Activated naive CD4-positive, alpha-beta T cell treated with anti-CD3 and anti-CD28 coated beads for 36 hours (primary cell): ENCODE results near the gene TKFC. TPM values are rescaled to one million over a fixed set of nuclear protein-coding genes. Genes with fewer than 3 reads are reported as not detected.

Experiments
- CTCF ChIA-PET: fragments of 350-600 bp; sonication (Branson Sonifier 250); formaldehyde crosslinking; loops from one replicate; lab custom pipeline; 2021; ENCODE audit warnings: antibody characterized with exemption; lab: Charles Lee
- DNase-seq: peaks from one replicate; pipeline ENCODE4 v3.0.0-alpha.2; 2020
- H3K27ac Mint-ChIP-seq: one replicate; pipeline ENCODE4 v1.8.0; 2021; ENCODE audit warnings: mild to moderate bottlenecking, mixed read lengths
- H3K27me3 Mint-ChIP-seq: one replicate; pipeline ENCODE4 v1.8.0; 2021; ENCODE audit warnings: low read depth, mixed read lengths
- H3K36me3 Mint-ChIP-seq: one replicate; pipeline ENCODE4 v1.8.0; 2021; ENCODE audit warnings: low read depth, mixed read lengths
- H3K4me1 Mint-ChIP-seq: one replicate; pipeline ENCODE4 v1.8.0; 2021; ENCODE audit warnings: low read depth, mixed read lengths
- H3K4me3 Mint-ChIP-seq: one replicate; pipeline ENCODE4 v1.8.0; 2021; ENCODE audit warnings: mild to moderate bottlenecking, moderate library complexity, mixed read lengths
- H3K9me3 Mint-ChIP-seq: one replicate; pipeline ENCODE4 v1.8.0; 2021; ENCODE audit warnings: mixed read lengths
- intact Hi-C: fragments of 100-400 bp; cut with micrococcal nuclease; formaldehyde crosslinking; loops from one replicate; pipeline ENCODE4 v1.15.1; 2023
- total RNA-seq, 2 experiments: library from RNA; stranded (reverse); gene quantifications; one replicate each; pipeline ENCODE4 v1.2.3, GENCODE V29; 2021

TKFC gene
- total RNA-seq, 2 experiments from 2014 or later: 146 to 154 TPM

- H3K4me3 Mint-ChIP-seq: no peak overlapping the region
- H3K9me3 Mint-ChIP-seq: no peaks in the 10 kb centered on the region
- H3K27me3 Mint-ChIP-seq: peaks cover 5% of the 10 kb centered on the region
- H3K4me1 Mint-ChIP-seq: peaks cover 31% of the 10 kb centered on the region
- peak overlapping the region; percentile 67 for H3K27ac Mint-ChIP-seq
- peaks cover 36% of the 10 kb centered on the region for H3K36me3 Mint-ChIP-seq
- intact Hi-C loops: no loop called here
- DNase-seq: no peak
- CTCF ChIA-PET: interaction anchor here (0.8 to 1.4 kb wide), 2 partner anchors 39 to 46 kb away, joined by 4 to 7 read pairs; no protein-coding TSS in a partner anchor
Observed at GRCh38 chr11:61297746-61298145, 35.3 kb upstream of the TKFC start.

GRCh38 chr11:61298663-61299244 lies 34.3 kb upstream of the TKFC start:
- no peak overlapping the region for H3K27ac Mint-ChIP-seq
- intact Hi-C loops: no loop called here

GRCh38 chr11:61302550-61302949 lies 30.5 kb upstream of the TKFC start:
- Mint-ChIP-seq H3K9me3 (no peaks in the 10 kb centered on the region), H3K27ac (no peak overlapping the region), H3K4me1 (peaks cover 17% of the 10 kb centered on the region), H3K27me3 (no peaks in the 10 kb centered on the region), H3K4me3 (no peak overlapping the region), H3K36me3 (peaks cover 46% of the 10 kb centered on the region)
- CTCF ChIA-PET: interaction anchor here (0.9 kb wide), 1 partner anchor 83 kb away, joined by 3 read pairs; no protein-coding TSS in a partner anchor
- intact Hi-C loops: no loop called here
- no peak for DNase-seq

More at GRCh38 chr11:61298663-61299244, 34.3 kb upstream of the TKFC start:
- DNase-seq: no peak
- H3K4me1 Mint-ChIP-seq: peaks cover 25% of the 10 kb centered on the region
- H3K27me3 Mint-ChIP-seq: no peaks in the 10 kb centered on the region
- H3K4me3 Mint-ChIP-seq: no peak overlapping the region
- CTCF ChIA-PET: interaction anchor here (1.0 kb wide), 1 partner anchor 87 kb away, joined by 4 read pairs; no protein-coding TSS in a partner anchor
- H3K9me3 Mint-ChIP-seq: no peaks in the 10 kb centered on the region
- H3K36me3 Mint-ChIP-seq: peaks cover 41% of the 10 kb centered on the region

DNA sequence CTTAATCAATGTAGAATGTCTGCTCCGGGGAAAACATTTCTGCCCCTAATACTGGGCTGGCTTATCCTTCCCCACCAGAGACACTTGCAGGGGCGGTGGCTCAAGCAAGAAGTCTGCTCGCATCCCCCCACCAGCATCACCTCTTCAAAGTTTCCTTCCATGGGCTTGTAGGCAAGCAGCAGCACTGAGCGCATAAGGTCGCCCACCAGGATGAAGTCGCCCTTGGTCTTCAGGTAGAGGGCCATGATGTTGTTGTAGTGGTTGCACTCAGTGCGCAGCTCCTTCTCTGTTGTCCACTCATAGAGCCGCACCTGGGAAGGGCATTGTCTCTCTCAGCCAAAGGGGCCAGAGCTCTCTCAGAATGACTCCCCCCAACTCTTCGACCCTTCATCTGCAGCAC lies 29.3 kb upstream of the TKFC start:
- Mint-ChIP-seq H3K27me3 (no peaks in the 10 kb centered on the region), H3K4me1 (peaks cover 8% of the 10 kb centered on the region), H3K27ac (peak overlapping the region; percentile 38), H3K9me3 (no peaks in the 10 kb centered on the region), H3K4me3 (no peak overlapping the region), H3K36me3 (peaks cover 37% of the 10 kb centered on the region)
- intact Hi-C loops: no loop called here
- DNase-seq: no peak
- CTCF ChIA-PET: no interaction called here

DNA sequence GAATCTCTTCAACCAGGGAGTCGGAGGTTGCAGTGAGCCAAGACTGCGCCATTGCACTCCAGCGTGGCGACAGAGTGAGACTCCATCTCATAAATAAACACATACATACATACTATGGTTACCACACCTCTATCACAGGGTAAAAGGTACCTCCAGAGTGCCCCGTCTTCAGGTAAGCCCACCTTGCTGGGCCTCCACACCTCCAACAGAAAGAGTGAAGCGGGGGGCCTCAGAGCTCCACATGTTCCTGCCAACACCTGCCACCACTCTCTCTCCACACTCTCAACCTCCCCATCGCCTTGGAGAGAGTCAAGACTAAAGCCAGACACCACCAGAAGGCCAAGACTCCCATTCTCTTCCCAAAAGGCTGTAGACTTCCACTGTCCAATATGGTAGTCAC lies 27.6 kb upstream of the TKFC start:
- H3K27me3 Mint-ChIP-seq: no peaks in the 10 kb centered on the region
- no peak overlapping the region for H3K4me3 Mint-ChIP-seq
- DNase-seq: no peak
- intact Hi-C loops: no loop called here
- H3K36me3 Mint-ChIP-seq: peaks cover 40% of the 10 kb centered on the region
- H3K27ac Mint-ChIP-seq: no peak overlapping the region
- H3K9me3 Mint-ChIP-seq: no peaks in the 10 kb centered on the region
- CTCF ChIA-PET: no interaction called here
- no peaks in the 10 kb centered on the region for H3K4me1 Mint-ChIP-seq

- Mint-ChIP-seq H3K27ac (no peak overlapping the region), H3K27me3 (no peaks in the 10 kb centered on the region), H3K4me3 (no peak overlapping the region), H3K9me3 (no peaks in the 10 kb centered on the region), H3K4me1 (no peaks in the 10 kb centered on the region), H3K36me3 (peaks cover 36% of the 10 kb centered on the region)
- CTCF ChIA-PET: no interaction called here
- DNase-seq: no peak
- intact Hi-C loops: no loop called here
Observed at GRCh38 chr11:61306221-61306620, 26.8 kb upstream of the TKFC start.

DNA sequence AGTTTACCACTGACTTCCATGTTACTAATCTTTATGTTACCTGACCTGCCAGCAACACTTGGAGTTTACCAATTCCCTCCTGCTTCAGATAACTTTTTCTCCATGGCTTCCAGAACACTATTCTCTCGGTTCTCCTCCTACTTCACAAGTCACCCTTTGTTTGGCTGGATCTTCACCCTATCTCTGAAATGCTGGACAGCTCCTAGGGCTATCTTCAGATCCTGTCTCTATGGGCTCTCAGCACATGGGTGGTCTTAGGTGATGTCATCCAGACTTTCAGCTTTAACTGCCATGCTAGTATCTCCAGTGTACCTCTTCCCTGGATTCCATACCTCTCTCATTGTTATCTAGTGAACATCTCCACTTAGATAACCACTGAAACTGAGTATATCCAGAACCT lies 25.7 kb upstream of the TKFC start:
- intact Hi-C loops: no loop called here
- peaks cover 32% of the 10 kb centered on the region for H3K36me3 Mint-ChIP-seq
- CTCF ChIA-PET: no interaction called here

DNA sequence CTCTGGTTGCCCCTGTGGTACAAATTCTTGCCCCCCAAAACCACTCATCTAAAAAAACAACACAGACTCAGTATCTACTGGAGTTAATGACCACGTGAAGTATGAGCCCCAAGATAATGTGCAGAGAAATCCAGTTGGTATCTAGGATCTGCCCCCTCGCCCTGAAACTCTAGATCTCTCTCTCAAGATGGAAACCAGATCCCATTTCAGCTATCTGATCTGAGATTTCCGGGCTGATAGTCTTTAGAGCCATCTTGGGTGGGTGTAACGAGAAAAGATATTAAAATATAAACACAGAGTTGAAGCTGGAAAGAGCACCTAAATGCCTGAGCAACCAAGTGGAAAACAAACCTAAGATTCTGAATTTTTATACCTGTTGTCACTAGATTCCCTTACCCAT lies 23.9 kb upstream of the TKFC start:
- no peaks in the 10 kb centered on the region for H3K9me3 Mint-ChIP-seq
- H3K27me3 Mint-ChIP-seq: no peaks in the 10 kb centered on the region
- intact Hi-C loops: no loop called here
- no peak overlapping the region for H3K27ac Mint-ChIP-seq
- no peaks in the 10 kb centered on the region for H3K4me1 Mint-ChIP-seq
- no peak overlapping the region for H3K4me3 Mint-ChIP-seq
- DNase-seq: no peak
- CTCF ChIA-PET: interaction anchor here (1.8 kb wide), 2 partner anchors 27 to 126 kb away, joined by 4 to 5 read pairs; no protein-coding TSS in a partner anchor
- H3K36me3 Mint-ChIP-seq: peaks cover 32% of the 10 kb centered on the region

More for the DNA sequence above, 25.7 kb upstream of the TKFC start:
- Mint-ChIP-seq H3K9me3 (no peaks in the 10 kb centered on the region), H3K27ac (no peak overlapping the region), H3K4me1 (no peaks in the 10 kb centered on the region), H3K27me3 (no peaks in the 10 kb centered on the region), H3K4me3 (no peak overlapping the region)
- DNase-seq: no peak

DNA sequence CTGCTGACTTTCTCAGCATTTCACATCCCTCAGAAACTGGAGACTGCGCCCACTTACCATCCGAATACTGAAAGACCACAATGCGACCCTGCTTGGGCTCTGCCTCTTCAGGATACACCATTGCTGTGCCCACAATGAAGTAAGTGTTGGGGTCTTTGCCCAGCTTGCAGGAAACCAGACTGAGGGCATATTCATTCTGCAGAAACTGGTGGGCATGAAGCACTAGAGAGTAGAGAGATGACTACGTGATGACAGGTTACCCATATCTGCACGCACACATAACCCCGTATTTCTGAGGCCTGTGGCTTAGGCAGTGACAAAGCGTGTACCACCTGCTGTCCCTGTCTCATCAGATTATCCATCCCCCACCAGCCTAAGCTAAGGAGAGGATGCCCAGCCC lies 23.3 kb upstream of the TKFC start:
- H3K4me3 Mint-ChIP-seq: no peak overlapping the region
- H3K27me3 Mint-ChIP-seq: no peaks in the 10 kb centered on the region
- H3K27ac Mint-ChIP-seq: no peak overlapping the region
- H3K4me1 Mint-ChIP-seq: no peaks in the 10 kb centered on the region
- no peaks in the 10 kb centered on the region for H3K9me3 Mint-ChIP-seq
- no peak for DNase-seq
- intact Hi-C loops: no loop called here
- peaks cover 30% of the 10 kb centered on the region for H3K36me3 Mint-ChIP-seq
- CTCF ChIA-PET: interaction anchor here (1.1 to 1.8 kb wide), 3 partner anchors 26 to 126 kb away, joined by 4 to 5 read pairs (median 5); no protein-coding TSS in a partner anchor

- H3K4me1 Mint-ChIP-seq: no peaks in the 10 kb centered on the region
- intact Hi-C loops: no loop called here
- CTCF ChIA-PET: interaction anchor here (0.8 to 2.3 kb wide), 5 partner anchors 17 to 125 kb away, joined by 3 to 6 read pairs (median 5); no protein-coding TSS in a partner anchor
- no peak for DNase-seq
- peaks cover 30% of the 10 kb centered on the region for H3K36me3 Mint-ChIP-seq
- H3K27ac Mint-ChIP-seq: no peak overlapping the region
- no peaks in the 10 kb centered on the region for H3K9me3 Mint-ChIP-seq
- no peak overlapping the region for H3K4me3 Mint-ChIP-seq
- H3K27me3 Mint-ChIP-seq: no peaks in the 10 kb centered on the region
Observed at GRCh38 chr11:61310749-61311148, 22.3 kb upstream of the TKFC start.

GRCh38 chr11:61315260-61315659 lies 17.8 kb upstream of the TKFC start:
- no peak for DNase-seq
- no peak overlapping the region for H3K27ac Mint-ChIP-seq
- H3K4me3 Mint-ChIP-seq: no peak overlapping the region
- no peaks in the 10 kb centered on the region for H3K27me3 Mint-ChIP-seq
- no peaks in the 10 kb centered on the region for H3K4me1 Mint-ChIP-seq
- intact Hi-C loops: no loop called here
- H3K36me3 Mint-ChIP-seq: peaks cover 40% of the 10 kb centered on the region
- H3K9me3 Mint-ChIP-seq: no peaks in the 10 kb centered on the region
- CTCF ChIA-PET: interaction anchor here (0.6 kb wide), 1 partner anchor 94 kb away, joined by 3 read pairs; no protein-coding TSS in a partner anchor

GRCh38 chr11:61325649-61326414 lies 7.2 kb upstream of the TKFC start:
- H3K36me3 Mint-ChIP-seq: peaks cover 62% of the 10 kb centered on the region
- H3K27me3 Mint-ChIP-seq: no peaks in the 10 kb centered on the region
- no peak overlapping the region for H3K27ac Mint-ChIP-seq

More at GRCh38 chr11:61325649-61326414, 7.2 kb upstream of the TKFC start:
- no peak for DNase-seq
- no peak overlapping the region for H3K4me3 Mint-ChIP-seq
- CTCF ChIA-PET: interaction anchor here (0.8 to 1.0 kb wide), 2 partner anchors 10 to 71 kb away, joined by 3 read pairs; no protein-coding TSS in a partner anchor
- intact Hi-C loops: no loop called here
- H3K9me3 Mint-ChIP-seq: no peaks in the 10 kb centered on the region
- H3K4me1 Mint-ChIP-seq: peaks cover 27% of the 10 kb centered on the region
